ENCODE measurements around the gene ZBED2.

ZBED2 gene

GRCh38 chr3:111615880-111616279 lies 20.7 kb upstream of the ZBED2 start:
- TF ChIP-seq CTCF (IDR thresholded peaks at IDR 0.05; ENCODE audit: insufficient read depth, low read length, missing control alignments) = no peak
- CTCF ChIA-PET = interaction anchor here (0.8 to 3.8 kb wide), 13 partner anchors 8 to 77 kb away, joined by 3 to 29 read pairs (median 4); no protein-coding TSS in a partner anchor
- POLR2A ChIA-PET = interaction anchor here (0.6 kb wide), 1 partner anchor 22 kb away, joined by 3 read pairs; no protein-coding TSS in a partner anchor
- no peak overlapping the region for H3K4me3 ChIP-seq (ENCODE audit: low read depth, low read length)
- no peak for DNase-seq (ENCODE audit: low read depth, low spot score)

GRCh38 chr3:111613294-111613693 lies 18.1 kb upstream of the ZBED2 start:
- TF ChIP-seq CTCF (IDR thresholded peaks at IDR 0.05; ENCODE audit: insufficient read depth, low read length, missing control alignments) = no peak
- no peak for DNase-seq (ENCODE audit: low read depth, low spot score)
- ChIA-PET CTCF (interaction anchor here (1.1 to 1.3 kb wide), 2 partner anchors 9 to 11 kb away, joined by 3 read pairs; no protein-coding TSS in a partner anchor), POLR2A (no interaction called here)
- no peak overlapping the region for H3K4me3 ChIP-seq (ENCODE audit: low read depth, low read length)

DNA sequence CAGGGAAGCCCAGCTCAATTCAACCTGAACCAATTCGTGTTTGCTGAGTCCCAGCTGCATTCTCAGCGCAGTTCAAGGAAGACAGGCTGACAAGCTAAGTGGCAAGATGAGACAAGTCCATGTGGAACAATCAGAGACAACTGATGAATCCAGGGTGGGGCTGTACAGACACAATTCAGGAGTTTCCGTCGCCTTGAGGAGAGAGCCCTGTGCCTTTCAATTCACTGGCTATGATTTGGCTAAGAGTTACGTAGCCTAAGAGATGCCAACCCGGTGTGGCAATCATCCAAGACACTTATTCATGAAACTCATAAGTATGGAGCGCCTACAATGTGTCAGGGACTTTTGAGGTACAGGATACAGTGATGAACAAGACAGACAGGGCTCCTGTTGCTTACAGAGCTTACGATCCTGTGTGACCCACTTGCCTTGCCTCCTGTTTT lies 15.5 kb upstream of the ZBED2 start:
- no peak overlapping the region for H3K4me3 ChIP-seq (ENCODE audit: low read depth, low read length)
- ChIA-PET CTCF (interaction anchor here (0.6 to 1.5 kb wide), 2 partner anchors 9 to 185 kb away, joined by 4 to 7 read pairs; no protein-coding TSS in a partner anchor), POLR2A (no interaction called here)
- no peak for DNase-seq (ENCODE audit: low read depth, low spot score)
- no peak for TF ChIP-seq CTCF (IDR thresholded peaks at IDR 0.05; ENCODE audit: insufficient read depth, low read length, missing control alignments)

GRCh38 chr3:111610189-111610588 lies 15.0 kb upstream of the ZBED2 start:
- ChIA-PET CTCF (interaction anchor here (0.6 to 1.5 kb wide), 2 partner anchors 9 to 185 kb away, joined by 4 to 7 read pairs; no protein-coding TSS in a partner anchor), POLR2A (no interaction called here)
- no peak for DNase-seq (ENCODE audit: low read depth, low spot score)
- no peak overlapping the region for H3K4me3 ChIP-seq (ENCODE audit: low read depth, low read length)
- no peak for TF ChIP-seq CTCF (IDR thresholded peaks at IDR 0.05; ENCODE audit: insufficient read depth, low read length, missing control alignments)

- ChIA-PET POLR2A (no interaction called here), CTCF (no interaction called here)
- H3K4me3 ChIP-seq (ENCODE audit: low read depth, low read length) = no peak overlapping the region
- TF ChIP-seq CTCF (IDR thresholded peaks at IDR 0.05; ENCODE audit: insufficient read depth, low read length, missing control alignments) = no peak
- no peak for DNase-seq (ENCODE audit: low read depth, low spot score)
Observed at GRCh38 chr3:111609700-111610099, 14.6 kb upstream of the ZBED2 start.

- ChIA-PET CTCF (interaction anchor here (1.9 kb wide), 1 partner anchor 8 kb away, joined by 6 read pairs; no protein-coding TSS in a partner anchor), POLR2A (no interaction called here)
Observed at GRCh38 chr3:111608383-111608782, 13.2 kb upstream of the ZBED2 start.

More at GRCh38 chr3:111608383-111608782, 13.2 kb upstream of the ZBED2 start:
- DNase-seq (ENCODE audit: low read depth, low spot score) = no peak
- no peak for TF ChIP-seq CTCF (IDR thresholded peaks at IDR 0.05; ENCODE audit: insufficient read depth, low read length, missing control alignments)
- H3K4me3 ChIP-seq (ENCODE audit: low read depth, low read length) = no peak overlapping the region

Data from AG04449 (cell line).